CD14-positive monocyte (primary cell): ENCODE data around the gene DEGS1. TPM values are rescaled to one million over a fixed set of nuclear protein-coding genes. Genes with fewer than 3 reads are reported as not detected.

Experiments
- DNase-seq, 3 donors: peaks; one replicate each; pipeline ENCODE4 v3.0.0-alpha.2; 2011 to 2022
- H2AFZ ChIP-seq: 2 replicates; pipeline ENCODE4 v1.6.0; 2012; ENCODE audit warnings: mild to moderate bottlenecking, low read depth, low read length, inconsistent platforms; ENCODE audit not compliant: insufficient read depth, poor library complexity, severe bottlenecking
- H3K27ac ChIP-seq, 2 donors: 1 replicate in 1 of 2; 2 replicates in 1 of 2; pipeline ENCODE4 v1.5.1; 2012 to 2013; ENCODE audit warnings: low read length in 2 of 2, control low read depth in 1 of 2, inconsistent platforms in 1 of 2, low read depth in 1 of 2, mild to moderate bottlenecking in 1 of 2
- H3K27me3 ChIP-seq, 2 donors: one replicate each; pipeline versions ENCODE4 v1.6.0 to v1.6.1; 2011 to 2013; ENCODE audit warnings: low read length in 2 of 2; ENCODE audit not compliant: control insufficient read depth in 2 of 2, insufficient read depth in 2 of 2
- H3K36me3 ChIP-seq, 2 donors: replicated peaks in 1 of 2; 1 replicate in 1 of 2; 2 replicates in 1 of 2; pipeline versions ENCODE4 v1.5.1 to v1.6.1; 2012 to 2013; ENCODE audit warnings: low read length in 2 of 2, control low read depth in 1 of 2, inconsistent platforms in 1 of 2, mild to moderate bottlenecking in 1 of 2; ENCODE audit not compliant: insufficient read depth in 2 of 2, control insufficient read depth in 1 of 2
- H3K4me1 ChIP-seq, 2 donors: 1 replicate in 1 of 2; 2 replicates in 1 of 2; pipeline versions ENCODE4 v1.5.1 to v1.6.1; 2012 to 2013; ENCODE audit warnings: low read length in 2 of 2, control low read depth in 1 of 2, inconsistent platforms in 1 of 2, mild to moderate bottlenecking in 1 of 2, moderate library complexity in 1 of 2; ENCODE audit not compliant: insufficient read depth in 2 of 2, control insufficient read depth in 1 of 2
- H3K4me2 ChIP-seq: replicated peaks from 2 replicates; pipeline ENCODE3; 2012; ENCODE audit warnings: low read length, moderate library complexity, mild to moderate bottlenecking; ENCODE audit not compliant: poor library complexity, severe bottlenecking; ENCODE audit errors: extremely low read depth
- H3K4me3 ChIP-seq, 3 experiments: fragments of 200-600 bp in 1 of 3; sonication (generic) in 1 of 3; replicated peaks in 1 of 3; 1 replicate in 2 of 3; 2 replicates in 1 of 3; pipeline ENCODE4 v1.5.1; 2011 to 2013; ENCODE audit warnings: low read length in 3 of 3, mild to moderate bottlenecking in 3 of 3, control low read depth in 2 of 3, low read depth in 2 of 3, inconsistent platforms in 1 of 3, moderate library complexity in 1 of 3
- H3K79me2 ChIP-seq: 2 replicates; pipeline ENCODE4 v1.6.0; 2012; ENCODE audit warnings: mild to moderate bottlenecking, control low read depth, inconsistent platforms, low read length, moderate library complexity; ENCODE audit not compliant: insufficient read depth
- H3K9ac ChIP-seq: 2 replicates; pipeline ENCODE4 v1.6.0; 2017; ENCODE audit warnings: low read length, mild to moderate bottlenecking; ENCODE audit not compliant: insufficient read depth, poor library complexity, severe bottlenecking
- H3K9me3 ChIP-seq, 2 donors: replicated peaks in 1 of 2; 1 replicate in 1 of 2; 2 replicates in 1 of 2; pipeline versions ENCODE4 v1.5.1 to v1.6.1; 2012 to 2013; ENCODE audit warnings: low read length in 2 of 2, control low read depth in 1 of 2; ENCODE audit not compliant: control insufficient read depth in 1 of 2, insufficient read depth in 1 of 2
- H4K20me1 ChIP-seq: 2 replicates; pipeline ENCODE4 v1.6.0; 2012; ENCODE audit warnings: mild to moderate bottlenecking, low read length, control low read depth, moderate library complexity; ENCODE audit not compliant: insufficient read depth
- H3K27ac Mint-ChIP-seq, 7 donors: one replicate each; pipeline ENCODE4 v1.8.0; 2020; ENCODE audit warnings: mild to moderate bottlenecking in 7 of 7, mixed read lengths in 7 of 7, moderate library complexity in 6 of 7, inconsistent platforms in 2 of 7
- H3K27me3 Mint-ChIP-seq, 3 donors: one replicate each; pipeline ENCODE4 v1.8.0; 2021 to 2022; ENCODE audit warnings: low read depth in 3 of 3, mild to moderate bottlenecking in 3 of 3, mixed read lengths in 3 of 3, moderate library complexity in 3 of 3, inconsistent platforms in 1 of 3
- H3K36me3 Mint-ChIP-seq, 2 donors: one replicate each; pipeline ENCODE4 v1.8.0; 2020; ENCODE audit warnings: mixed read lengths in 2 of 2, inconsistent platforms in 1 of 2, mild to moderate bottlenecking in 1 of 2
- H3K4me1 Mint-ChIP-seq: one replicate; pipeline ENCODE4 v1.8.0; 2020; ENCODE audit warnings: mild to moderate bottlenecking, mixed read lengths
- H3K4me3 Mint-ChIP-seq, 2 donors: one replicate each; pipeline ENCODE4 v1.8.0; 2020; ENCODE audit warnings: mild to moderate bottlenecking in 2 of 2, mixed read lengths in 2 of 2, moderate library complexity in 1 of 2
- H3K9me3 Mint-ChIP-seq, 7 donors: one replicate each; pipeline ENCODE4 v1.8.0; 2020 to 2022; ENCODE audit warnings: mixed read lengths in 7 of 7, mild to moderate bottlenecking in 6 of 7, moderate library complexity in 6 of 7, inconsistent platforms in 2 of 7
- WGBS: methylation state at CpG from one replicate; pipeline ENCODE4 v1.1.5; 2013; ENCODE audit warnings: missing lambda C conversion rate; ENCODE audit not compliant: insufficient coverage; 5-methylcytosine and 5-hydroxymethylcytosine counted together
- intact Hi-C, 2 donors: fragments of 100-400 bp; cut with micrococcal nuclease; formaldehyde crosslinking; loops; one replicate each; pipeline versions ENCODE4 v1.15.0 to v1.15.1; 2023
- polyA plus RNA-seq, 3 donors: library from polyadenylated mRNA; depleted of rRNA in 1 of 3; unstranded in 2 of 3; stranded (reverse) in 1 of 3; fragments of 300-500 nt in 2 of 3; fragments of >200 nt in 1 of 3; fragmentation: Illumina TruSeq in 2 of 3; gene quantifications; 1 replicate in 2 of 3; 2 replicates in 1 of 3; pipeline ENCODE4 v1.2.3, GENCODE V29; 2012 to 2021
- TF ChIP-seq, protein P1 (sequence below): fragments of 200-600 bp; IDR thresholded peaks from one replicate; pipeline ENCODE4 v1.8.0; 2022; ENCODE audit warnings: antibody characterized with exemption, mild to moderate bottlenecking

Gene DEGS1
- polyA plus RNA-seq, 3 donors = 35.0 to 137 (median 118) TPM

DNA sequence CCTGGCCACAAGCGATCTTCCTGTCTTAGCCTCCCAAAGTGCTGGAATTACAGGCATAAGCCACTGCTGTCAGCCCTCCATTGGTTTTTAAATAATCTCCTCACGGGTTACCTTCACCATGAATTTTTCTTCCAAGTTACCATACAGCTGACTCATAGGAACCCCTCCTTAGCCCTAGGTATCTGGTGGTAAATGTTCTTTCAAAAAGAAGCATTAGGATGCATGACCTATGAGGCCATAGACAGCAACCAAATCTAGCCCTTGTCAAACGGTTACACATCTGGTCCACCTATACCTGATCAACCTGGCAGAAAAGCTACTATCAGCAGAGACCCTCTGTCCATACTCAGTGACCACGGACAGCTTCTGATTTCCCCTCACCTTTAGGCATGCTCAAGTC is 12.7 kb upstream of the DEGS1 start:
- H3K4me2 ChIP-seq = peak overlapping the region; percentile 56
- no peaks in the 10 kb centered on the region for H3K9me3 ChIP-seq
- peak in 1 of 3 donors; percentile 8 for DNase-seq
- Mint-ChIP-seq H3K36me3 (no peaks in the 10 kb centered on the region), H3K9me3 (peaks cover 0 to 4% (median 2%) of the 10 kb centered on the region in 7 donors), H3K4me3 (no peak overlapping the region), H3K27ac (peak overlapping the region; percentile 90 to 98 (median 97)), H3K4me1 (peaks cover 35% of the 10 kb centered on the region), H3K27me3 (peaks cover 2 to 3% (median 2%) of the 10 kb centered on the region in 3 donors)
- intact Hi-C loops = loop anchor here in 1 of 2 donors (5.0 kb wide), 1 partner anchor 37 kb away; no protein-coding TSS in a partner anchor
- TF ChIP-seq, protein P1, sequence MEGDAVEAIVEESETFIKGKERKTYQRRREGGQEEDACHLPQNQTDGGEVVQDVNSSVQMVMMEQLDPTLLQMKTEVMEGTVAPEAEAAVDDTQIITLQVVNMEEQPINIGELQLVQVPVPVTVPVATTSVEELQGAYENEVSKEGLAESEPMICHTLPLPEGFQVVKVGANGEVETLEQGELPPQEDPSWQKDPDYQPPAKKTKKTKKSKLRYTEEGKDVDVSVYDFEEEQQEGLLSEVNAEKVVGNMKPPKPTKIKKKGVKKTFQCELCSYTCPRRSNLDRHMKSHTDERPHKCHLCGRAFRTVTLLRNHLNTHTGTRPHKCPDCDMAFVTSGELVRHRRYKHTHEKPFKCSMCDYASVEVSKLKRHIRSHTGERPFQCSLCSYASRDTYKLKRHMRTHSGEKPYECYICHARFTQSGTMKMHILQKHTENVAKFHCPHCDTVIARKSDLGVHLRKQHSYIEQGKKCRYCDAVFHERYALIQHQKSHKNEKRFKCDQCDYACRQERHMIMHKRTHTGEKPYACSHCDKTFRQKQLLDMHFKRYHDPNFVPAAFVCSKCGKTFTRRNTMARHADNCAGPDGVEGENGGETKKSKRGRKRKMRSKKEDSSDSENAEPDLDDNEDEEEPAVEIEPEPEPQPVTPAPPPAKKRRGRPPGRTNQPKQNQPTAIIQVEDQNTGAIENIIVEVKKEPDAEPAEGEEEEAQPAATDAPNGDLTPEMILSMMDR = no peak
- H2AFZ ChIP-seq = no peak overlapping the region
- no peaks in the 10 kb centered on the region for H3K36me3 ChIP-seq
- peak overlapping the region; percentile 81 to 86 for H3K27ac ChIP-seq
- H3K79me2 ChIP-seq = no peaks in the 10 kb centered on the region
- peaks cover 31 to 35% of the 10 kb centered on the region in 2 donors for H3K4me1 ChIP-seq
- H3K9ac ChIP-seq = no peak overlapping the region
- 100% methylated on average over 3 of the region's 4 CpGs for WGBS
- no peaks in the 10 kb centered on the region for H4K20me1 ChIP-seq
- no peaks in the 10 kb centered on the region for H3K27me3 ChIP-seq
- H3K4me3 ChIP-seq = peak overlapping the region in 1 of 3 experiments; percentile 6

DNA sequence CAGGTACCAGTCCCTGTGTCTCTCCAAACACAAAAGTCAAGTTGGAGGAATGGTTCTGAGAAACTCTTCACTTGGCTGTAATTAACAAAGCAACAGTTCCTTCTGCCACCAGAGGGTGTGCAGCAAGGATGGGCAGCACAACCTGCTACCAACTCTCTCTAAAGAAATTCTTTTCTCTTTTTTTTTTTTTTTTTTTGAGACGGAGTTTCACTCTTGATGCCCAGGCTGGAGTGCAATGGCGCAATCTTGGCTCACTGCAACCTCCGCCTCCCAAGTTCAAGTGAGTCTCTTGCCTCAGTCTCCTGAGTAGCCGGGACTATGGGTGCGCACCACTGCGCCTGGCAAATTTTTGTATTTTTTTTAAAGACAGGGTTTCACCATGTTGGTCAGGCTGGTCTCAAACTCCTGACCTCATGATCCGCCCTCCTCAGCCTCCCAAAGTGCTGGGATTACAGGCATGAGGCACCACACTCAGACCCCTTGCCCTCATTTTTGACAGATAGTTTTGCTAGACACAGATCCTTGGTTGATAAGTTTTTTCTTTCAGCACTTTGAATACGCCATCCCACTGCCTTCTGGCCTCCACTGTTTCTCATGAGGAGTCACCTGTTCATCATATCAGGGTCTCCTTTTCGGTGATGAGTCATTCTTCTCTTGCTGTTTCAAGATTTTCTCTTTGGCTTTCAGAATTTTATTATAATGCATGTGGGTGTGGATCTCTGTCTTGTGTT is 12.1 kb upstream of the DEGS1 start:
- Mint-ChIP-seq H3K9me3 (peaks cover 0 to 4% (median 2%) of the 10 kb centered on the region in 7 donors), H3K36me3 (no peaks in the 10 kb centered on the region), H3K27ac (peak overlapping the region; percentile 90 to 98 (median 97)), H3K4me1 (peaks cover 41% of the 10 kb centered on the region), H3K4me3 (peak overlapping the region in 1 of 2 donors; percentile 19), H3K27me3 (peaks cover 4 to 7% (median 5%) of the 10 kb centered on the region in 3 donors)
- peak; percentile 65 to 75 (median 68) for DNase-seq
- intact Hi-C loops = loop anchor here in 1 of 2 donors (5.0 kb wide), 1 partner anchor 36 kb away; no protein-coding TSS in a partner anchor
- no peaks in the 10 kb centered on the region for H3K79me2 ChIP-seq
- no peak overlapping the region for H3K9ac ChIP-seq
- H3K27me3 ChIP-seq = no peaks in the 10 kb centered on the region
- H3K4me2 ChIP-seq = peak overlapping the region; percentile 24
- no peaks in the 10 kb centered on the region for H4K20me1 ChIP-seq
- H3K4me1 ChIP-seq = peaks cover 35 to 40% of the 10 kb centered on the region in 2 donors
- H3K36me3 ChIP-seq = no peaks in the 10 kb centered on the region
- 0% methylated on average over 3 of the region's 9 CpGs for WGBS
- H3K9me3 ChIP-seq = no peaks in the 10 kb centered on the region
- TF ChIP-seq, protein P1 = peak; percentile 55
- peak overlapping the region in 1 of 3 experiments; percentile 40 for H3K4me3 ChIP-seq
- H2AFZ ChIP-seq = no peak overlapping the region
- peak overlapping the region; percentile 32 to 86 for H3K27ac ChIP-seq
